H1 (cell line): ENCODE data around the gene LAMTOR3.

Experiments used
- HDAC2 ChIP-seq, 2 experiments: fragments of 300-600 bp in 1 of 2; sonication (generic) in 1 of 2; IDR thresholded peaks; 2 replicates each; pipeline ENCODE4 v1.6.1; 2011 to 2012; ENCODE audit warnings: low read depth in 2 of 2, low read length in 2 of 2, mild to moderate bottlenecking in 2 of 2, moderate library complexity in 2 of 2, borderline replicate concordance in 1 of 2, inconsistent platforms in 1 of 2
- RBBP5 ChIP-seq: IDR thresholded peaks from 2 replicates; pipeline ENCODE4 v1.7.1; 2012; ENCODE audit warnings: low read depth, mild to moderate bottlenecking, inconsistent platforms, low read length, moderate library complexity, borderline replicate concordance
- TAF1 ChIP-seq: IDR thresholded peaks from 2 replicates; pipeline ENCODE4 v1.6.1; 2011; ENCODE audit warnings: mild to moderate bottlenecking, low read depth, low read length
- TF ChIP-seq, protein P1 (sequence below), 3 experiments: IDR thresholded peaks; 1 replicate in 2 of 3; 2 replicates in 1 of 3; pipeline versions ENCODE4 v1.5.1 to v1.6.1; 2011; ENCODE audit warnings: low read length in 3 of 3, mild to moderate bottlenecking in 3 of 3, inconsistent platforms in 2 of 3, low read depth in 1 of 3, moderate library complexity in 1 of 3; ENCODE audit not compliant: insufficient read depth in 1 of 3; ENCODE audit errors: control extremely low read depth in 1 of 3

DNA sequence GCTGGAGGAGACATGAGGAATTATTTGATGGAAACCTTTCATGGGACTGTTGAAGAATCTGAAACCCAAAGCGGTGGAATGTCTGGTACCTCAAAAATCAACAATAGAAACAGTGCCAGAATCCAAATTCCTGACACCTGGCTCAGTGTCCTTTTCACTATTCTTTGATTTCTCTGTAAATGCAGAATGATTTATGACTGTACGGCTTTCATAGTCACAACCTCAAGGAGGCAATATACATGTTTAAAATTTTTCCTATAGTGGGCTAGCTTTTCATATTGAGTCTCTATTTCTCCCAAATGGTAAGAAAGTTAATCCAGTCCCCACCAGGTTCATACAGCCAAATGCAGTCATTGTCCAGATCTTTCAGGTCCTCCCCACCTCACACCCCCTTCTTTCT, 58.3 kb downstream of the LAMTOR3 start:
- TF ChIP-seq, protein P1, sequence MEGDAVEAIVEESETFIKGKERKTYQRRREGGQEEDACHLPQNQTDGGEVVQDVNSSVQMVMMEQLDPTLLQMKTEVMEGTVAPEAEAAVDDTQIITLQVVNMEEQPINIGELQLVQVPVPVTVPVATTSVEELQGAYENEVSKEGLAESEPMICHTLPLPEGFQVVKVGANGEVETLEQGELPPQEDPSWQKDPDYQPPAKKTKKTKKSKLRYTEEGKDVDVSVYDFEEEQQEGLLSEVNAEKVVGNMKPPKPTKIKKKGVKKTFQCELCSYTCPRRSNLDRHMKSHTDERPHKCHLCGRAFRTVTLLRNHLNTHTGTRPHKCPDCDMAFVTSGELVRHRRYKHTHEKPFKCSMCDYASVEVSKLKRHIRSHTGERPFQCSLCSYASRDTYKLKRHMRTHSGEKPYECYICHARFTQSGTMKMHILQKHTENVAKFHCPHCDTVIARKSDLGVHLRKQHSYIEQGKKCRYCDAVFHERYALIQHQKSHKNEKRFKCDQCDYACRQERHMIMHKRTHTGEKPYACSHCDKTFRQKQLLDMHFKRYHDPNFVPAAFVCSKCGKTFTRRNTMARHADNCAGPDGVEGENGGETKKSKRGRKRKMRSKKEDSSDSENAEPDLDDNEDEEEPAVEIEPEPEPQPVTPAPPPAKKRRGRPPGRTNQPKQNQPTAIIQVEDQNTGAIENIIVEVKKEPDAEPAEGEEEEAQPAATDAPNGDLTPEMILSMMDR (IDR thresholded peaks at IDR 0.05; ENCODE audit: control extremely low read depth in 1 of 3, insufficient read depth in 1 of 3, low read depth in 1 of 3, low read length in 3 of 3), result no peak
- no peak for TF ChIP-seq RBBP5
- TF ChIP-seq HDAC2 (IDR thresholded peaks at IDR 0.05; ENCODE audit: borderline replicate concordance in 1 of 2, low read depth in 2 of 2, low read length in 2 of 2), result no peak
- no peak for TF ChIP-seq TAF1
